AG09309 (cell line): ENCODE data around the gene PDE1A.

Source experiments
- DNase-seq: peaks from one replicate; pipeline ENCODE4 v3.0.0-alpha.2; 2010; ENCODE audit warnings: low read depth
- H3K4me3 ChIP-seq: 2 replicates; pipeline ENCODE4 v1.5.1; 2011; ENCODE audit warnings: mild to moderate bottlenecking, low read depth, low read length, moderate library complexity; ENCODE audit not compliant: control insufficient read depth
- CTCF ChIP-seq: IDR thresholded peaks from 2 replicates; pipeline ENCODE4 v1.5.1; 2011; ENCODE audit warnings: mild to moderate bottlenecking, low read depth, low read length, inconsistent platforms; ENCODE audit not compliant: insufficient read depth, control insufficient read depth; ENCODE audit errors: missing control alignments

PDE1A gene

GRCh38 chr2:182191061-182191460 lies 235.8 kb downstream of the PDE1A start:
- DNase-seq: no peak
- H3K4me3 ChIP-seq: no peak overlapping the region
- TF ChIP-seq CTCF: no peak

- no peak for TF ChIP-seq CTCF
- no peak for DNase-seq
- no peak overlapping the region for H3K4me3 ChIP-seq
These were observed 239.7 kb downstream of the PDE1A start for GRCh38 chr2:182187130-182187529.

- TF ChIP-seq CTCF: peak; percentile 40
- no peak for DNase-seq
- H3K4me3 ChIP-seq: no peak overlapping the region
These were observed 240.6 kb downstream of the PDE1A start for GRCh38 chr2:182186132-182186735.

- no peak for DNase-seq
- no peak for TF ChIP-seq CTCF
- no peak overlapping the region for H3K4me3 ChIP-seq
These were observed 244.4 kb downstream of the PDE1A start for GRCh38 chr2:182182436-182182835.

- DNase-seq: no peak
- H3K4me3 ChIP-seq: no peak overlapping the region
These were observed 245.5 kb downstream of the PDE1A start for GRCh38 chr2:182181381-182181780.

GRCh38 chr2:182179176-182179575 lies 247.7 kb downstream of the PDE1A start:
- TF ChIP-seq CTCF: no peak
- no peak for DNase-seq
- no peak overlapping the region for H3K4me3 ChIP-seq

More at GRCh38 chr2:182181381-182181780, 245.5 kb downstream of the PDE1A start:
- TF ChIP-seq CTCF: no peak

- no peak for DNase-seq
- no peak for TF ChIP-seq CTCF
- H3K4me3 ChIP-seq: no peak overlapping the region
These were observed 252.8 kb downstream of the PDE1A start for GRCh38 chr2:182173944-182174622.
